NOMO-1 (cell line): ENCODE results near the gene ABLIM2.

Experiments used
- DNase-seq, 2 experiments: peaks; one replicate each; lab custom pipeline; 2025; ENCODE audit not compliant: unreplicated experiment in 2 of 2; lab: John Stamatoyannopoulos, UW

The ABLIM2 gene

GRCh38 chr4:7990807-7991459, 167.7 kb downstream of the ABLIM2 start:
- no peak for DNase-seq

GRCh38 chr4:7989654-7990053, 169.0 kb downstream of the ABLIM2 start:
- DNase-seq = no peak

GRCh38 chr4:7988437-7988836, 170.2 kb downstream of the ABLIM2 start:
- DNase-seq = no peak

- peak in 1 of 2 experiments; percentile 38 for DNase-seq
Measured at GRCh38 chr4:7987148-7987989, 171.2 kb downstream of the ABLIM2 start.

GRCh38 chr4:7985891-7986441, 172.6 kb downstream of the ABLIM2 start:
- DNase-seq = no peak

- DNase-seq = no peak
Measured at GRCh38 chr4:7985072-7985471, 173.5 kb downstream of the ABLIM2 start.

- DNase-seq = no peak
Measured at GRCh38 chr4:7984286-7984925, 174.2 kb downstream of the ABLIM2 start.

- DNase-seq = no peak
Measured at GRCh38 chr4:7983296-7983695, 175.3 kb downstream of the ABLIM2 start.

GRCh38 chr4:7981738-7982394, 176.7 kb downstream of the ABLIM2 start:
- DNase-seq = no peak

GRCh38 chr4:7980036-7980435, 178.6 kb downstream of the ABLIM2 start:
- no peak for DNase-seq

- DNase-seq = no peak
Measured at GRCh38 chr4:7979652-7979968, 179.0 kb downstream of the ABLIM2 start.

- DNase-seq = no peak
Measured at GRCh38 chr4:7978907-7979651, 179.5 kb downstream of the ABLIM2 start.

- DNase-seq = no peak
Measured at GRCh38 chr4:7978489-7978888, 180.1 kb downstream of the ABLIM2 start.

- no peak for DNase-seq
Measured at GRCh38 chr4:7976634-7977033, 182.0 kb downstream of the ABLIM2 start.

- DNase-seq = no peak
Measured at GRCh38 chr4:7976025-7976424, 182.6 kb downstream of the ABLIM2 start.

- no peak for DNase-seq
Measured at GRCh38 chr4:7974425-7974824, 184.2 kb downstream of the ABLIM2 start.

- DNase-seq = no peak
Measured at GRCh38 chr4:7973545-7973981, 185.1 kb downstream of the ABLIM2 start.

GRCh38 chr4:7971881-7972500, 186.6 kb downstream of the ABLIM2 start:
- no peak for DNase-seq

GRCh38 chr4:7971159-7971631, 187.4 kb downstream of the ABLIM2 start:
- no peak for DNase-seq
